Kidney epithelial cell (primary cell): ENCODE data around the gene HIBADH. TPM values are rescaled to one million over a fixed set of nuclear protein-coding genes. Genes with fewer than 3 reads are reported as not detected.

ENCODE experiments used
- DNase-seq: peaks from one replicate; pipeline ENCODE4 v3.0.0-alpha.2; 2010; ENCODE audit warnings: low read depth
- H3K27me3 ChIP-seq: 2 replicates; pipeline ENCODE4 v1.6.0; 2011; ENCODE audit warnings: low read length; ENCODE audit not compliant: control insufficient read depth, insufficient read depth
- H3K36me3 ChIP-seq: 2 replicates; pipeline ENCODE4 v1.5.1; 2011; ENCODE audit warnings: low read length; ENCODE audit not compliant: control insufficient read depth, insufficient read depth
- H3K4me3 ChIP-seq: 2 replicates; pipeline ENCODE4 v1.5.1; 2011; ENCODE audit warnings: low read depth, mild to moderate bottlenecking, control low read depth, low read length
- total RNA-seq: library from RNA; depleted of rRNA; stranded (reverse); fragments of >200 nt; gene quantifications from 2 replicates; pipeline ENCODE4 v1.2.3, GENCODE V29; 2015
- TF ChIP-seq, protein P1 (sequence below): IDR thresholded peaks from 2 replicates; pipeline ENCODE4 v1.5.1; 2011; ENCODE audit warnings: mild to moderate bottlenecking, moderate library complexity, low read length, control low read depth, inconsistent platforms; ENCODE audit not compliant: insufficient read depth, poor library complexity, severe bottlenecking

The HIBADH gene
- total RNA-seq, 1 donor from 2014 or later, result 44.3 TPM

DNA sequence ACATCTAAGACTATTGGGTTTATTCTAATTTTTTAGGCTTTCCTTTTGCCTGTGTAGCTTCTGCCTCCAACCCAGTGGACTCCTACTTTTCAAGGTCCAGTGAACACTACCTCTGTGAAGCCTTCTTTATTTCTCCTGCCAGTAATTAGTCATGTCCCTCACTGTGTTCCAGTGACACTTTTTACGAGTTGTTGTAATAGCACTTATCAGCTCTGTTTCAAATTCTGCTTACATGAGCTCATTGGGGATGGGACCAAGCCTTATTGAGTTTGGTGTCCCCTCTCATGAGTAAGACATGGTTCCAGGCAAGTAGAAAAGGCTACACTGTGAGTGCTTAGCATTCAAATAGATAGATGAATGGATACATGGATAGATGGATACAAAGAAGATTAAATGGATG is 184.6 kb downstream of the HIBADH start:
- H3K4me3 ChIP-seq, result no peak overlapping the region
- H3K27me3 ChIP-seq, result no peaks in the 10 kb centered on the region
- DNase-seq, result no peak
- no peaks in the 10 kb centered on the region for H3K36me3 ChIP-seq
- TF ChIP-seq, protein P1, sequence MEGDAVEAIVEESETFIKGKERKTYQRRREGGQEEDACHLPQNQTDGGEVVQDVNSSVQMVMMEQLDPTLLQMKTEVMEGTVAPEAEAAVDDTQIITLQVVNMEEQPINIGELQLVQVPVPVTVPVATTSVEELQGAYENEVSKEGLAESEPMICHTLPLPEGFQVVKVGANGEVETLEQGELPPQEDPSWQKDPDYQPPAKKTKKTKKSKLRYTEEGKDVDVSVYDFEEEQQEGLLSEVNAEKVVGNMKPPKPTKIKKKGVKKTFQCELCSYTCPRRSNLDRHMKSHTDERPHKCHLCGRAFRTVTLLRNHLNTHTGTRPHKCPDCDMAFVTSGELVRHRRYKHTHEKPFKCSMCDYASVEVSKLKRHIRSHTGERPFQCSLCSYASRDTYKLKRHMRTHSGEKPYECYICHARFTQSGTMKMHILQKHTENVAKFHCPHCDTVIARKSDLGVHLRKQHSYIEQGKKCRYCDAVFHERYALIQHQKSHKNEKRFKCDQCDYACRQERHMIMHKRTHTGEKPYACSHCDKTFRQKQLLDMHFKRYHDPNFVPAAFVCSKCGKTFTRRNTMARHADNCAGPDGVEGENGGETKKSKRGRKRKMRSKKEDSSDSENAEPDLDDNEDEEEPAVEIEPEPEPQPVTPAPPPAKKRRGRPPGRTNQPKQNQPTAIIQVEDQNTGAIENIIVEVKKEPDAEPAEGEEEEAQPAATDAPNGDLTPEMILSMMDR, result no peak

DNA sequence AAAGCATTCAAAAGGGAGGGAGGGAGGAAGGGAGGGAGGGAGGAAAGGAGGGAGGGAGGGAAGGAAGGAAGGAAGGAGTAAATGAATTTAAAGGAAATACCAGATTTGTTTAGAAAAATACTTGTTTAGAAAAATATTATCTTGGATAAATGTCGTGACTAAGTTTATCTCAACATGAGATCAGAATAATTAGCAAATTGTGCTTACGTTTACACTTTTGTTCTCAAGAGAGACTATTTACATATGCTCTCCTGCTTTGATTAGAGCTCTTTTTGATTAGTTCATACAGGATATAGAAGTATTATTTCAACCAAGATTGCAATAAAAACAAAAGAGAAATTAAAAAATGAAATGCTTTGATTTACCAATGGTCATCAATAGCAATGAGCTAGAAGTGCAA is 186.2 kb downstream of the HIBADH start:
- H3K36me3 ChIP-seq, result no peaks in the 10 kb centered on the region
- TF ChIP-seq, protein P1, result no peak
- no peak overlapping the region for H3K4me3 ChIP-seq
- DNase-seq, result no peak
- H3K27me3 ChIP-seq, result no peaks in the 10 kb centered on the region

Other genes with a start within 250 kb of the HIBADH start
- gene TAX1BP1, start 77.3 kb upstream of the HIBADH start, total RNA-seq, result 83.6 and 98.7 TPM in 2 replicates